DLD1 (cell line): ENCODE results near the gene MED26.
"Not testable (repeated sequence)": the region's sequence is repeated elsewhere in the genome, so short reads cannot be mapped to it uniquely, and the experiment has no call there.

ENCODE experiments used
- in situ Hi-C: cut with HindIII; loops from 2 replicates; pipeline ENCODE4 v1.10.0; 2017; ENCODE audit warnings: low sequenced_read_pairs

MED26 gene

GRCh38 chr19:16543734-16544133, 84.3 kb downstream of the MED26 start:
- in situ Hi-C loops = not testable (repeated sequence)

GRCh38 chr19:16542910-16543472, 85.0 kb downstream of the MED26 start:
- in situ Hi-C loops = no loop called here

GRCh38 chr19:16542045-16542909, 85.7 kb downstream of the MED26 start, which contains the start of gene CHERP:
Gene CHERP (minus strand): TSS chr19:16542437. CDS start chr19:16542378, 59 bp downstream.
- in situ Hi-C loops = no loop called here

GRCh38 chr19:16541526-16542044, 86.4 kb downstream of the MED26 start:
- in situ Hi-C loops = no loop called here

- in situ Hi-C loops = no loop called here
Observed at GRCh38 chr19:16540948-16541347, 87.1 kb downstream of the MED26 start.

GRCh38 chr19:16537111-16537510, 90.9 kb downstream of the MED26 start:
- in situ Hi-C loops = no loop called here

- in situ Hi-C loops = no loop called here
Observed at GRCh38 chr19:16536130-16536529, 91.9 kb downstream of the MED26 start.

- in situ Hi-C loops = no loop called here
Observed at GRCh38 chr19:16535381-16535780, 92.6 kb downstream of the MED26 start.

- in situ Hi-C loops = no loop called here
Observed at GRCh38 chr19:16532440-16533234, 95.4 kb downstream of the MED26 start.

- in situ Hi-C loops = no loop called here
Observed at GRCh38 chr19:16531380-16531669, 96.7 kb downstream of the MED26 start.

- in situ Hi-C loops = no loop called here
Observed at GRCh38 chr19:16530540-16531379, 97.2 kb downstream of the MED26 start.

GRCh38 chr19:16529466-16530144, 98.4 kb downstream of the MED26 start:
- in situ Hi-C loops = no loop called here

GRCh38 chr19:16527971-16528521, 100.0 kb downstream of the MED26 start:
- in situ Hi-C loops = no loop called here

- in situ Hi-C loops = no loop called here
Observed at GRCh38 chr19:16527334-16527935, 100.6 kb downstream of the MED26 start.

GRCh38 chr19:16525751-16526481, 102.1 kb downstream of the MED26 start:
- in situ Hi-C loops = no loop called here

- in situ Hi-C loops = no loop called here
Observed at GRCh38 chr19:16524991-16525734, 102.8 kb downstream of the MED26 start.
